Fibroblast of the aortic adventitia (primary cell): Measurements from ENCODE around the gene HAND1. TPM values are rescaled to one million over a fixed set of nuclear protein-coding genes. Genes with fewer than 3 reads are reported as not detected.

Source experiments
- DNase-seq: peaks from one replicate; pipeline ENCODE4 v3.0.0-alpha.2; 2010; ENCODE audit warnings: low read depth
- H3K4me3 ChIP-seq: 2 replicates; pipeline ENCODE4 v1.5.1; 2011; ENCODE audit warnings: low read depth, mild to moderate bottlenecking, control low read depth, low read length, moderate library complexity
- CTCF ChIP-seq: IDR thresholded peaks from 2 replicates; pipeline ENCODE4 v1.5.1; 2011; ENCODE audit warnings: mild to moderate bottlenecking, low read length, control low read depth, inconsistent platforms; ENCODE audit not compliant: insufficient read depth
- total RNA-seq: library from RNA; depleted of rRNA; stranded (reverse); fragments of >200 nt; gene quantifications from 2 replicates; pipeline ENCODE4 v1.2.3, GENCODE V29; 2012; ENCODE audit warnings: low replicate concordance

The HAND1 gene
- total RNA-seq, 1 donor: not detected

- peak overlapping the region; percentile 44 for H3K4me3 ChIP-seq
- peak; percentile 21 for DNase-seq
- TF ChIP-seq CTCF: no peak
Measured at GRCh38 chr5:154477382-154478223, 424 bp downstream of the HAND1 start.

- TF ChIP-seq CTCF: no peak
Measured at GRCh38 chr5:154476354-154477205, 1.4 kb downstream of the HAND1 start.

GRCh38 chr5:154475591-154476353, 2.3 kb downstream of the HAND1 start:
- TF ChIP-seq CTCF: no peak
- H3K4me3 ChIP-seq: no peak overlapping the region
- no peak for DNase-seq

More at GRCh38 chr5:154476354-154477205, 1.4 kb downstream of the HAND1 start:
- DNase-seq: no peak
- H3K4me3 ChIP-seq: no peak overlapping the region

- no peak for DNase-seq
- H3K4me3 ChIP-seq: no peak overlapping the region
- TF ChIP-seq CTCF: no peak
Measured at GRCh38 chr5:154474396-154475334, 3.4 kb downstream of the HAND1 start.

GRCh38 chr5:154473581-154474283, 4.3 kb downstream of the HAND1 start:
- DNase-seq: no peak
- H3K4me3 ChIP-seq: no peak overlapping the region
- TF ChIP-seq CTCF: no peak
